ENCODE measurements around the gene GNG7.

- no peak for TF ChIP-seq CTCF (conservative IDR thresholded peaks at IDR 0.05 in 1 of 2, IDR thresholded peaks at IDR 0.05 in 1 of 2; ENCODE audit: extremely low read depth in 1 of 2, insufficient read depth in 1 of 2, low read depth in 1 of 2, low read length in 2 of 2)
- TF ChIP-seq EZH2 (IDR thresholded peaks at IDR 0.05; ENCODE audit: borderline replicate concordance, low read length): no peak
These were observed 151.9 kb downstream of the GNG7 start for GRCh38 chr19:2550431-2551171.

Measured in mammary epithelial cell (primary cell).